Stimulated activated CD8-positive, alpha-beta memory T cell treated with anti-CD3 and anti-CD28 coated beads, Interleukin-7, amount 100 ng/mL, for 1 hour (primary cell): ENCODE measurements around the gene SULT1C4.
"Not testable (repeated sequence)": the region's sequence is repeated elsewhere in the genome, so short reads cannot be mapped to it uniquely, and the experiment has no call there.

ENCODE experiments used
- DNase-seq, 2 donors: peaks; one replicate each; pipeline ENCODE4 v3.0.0-alpha.2; 2020; ENCODE audit warnings: low read depth in 2 of 2

The SULT1C4 gene

GRCh38 chr2:108413711-108414095 lies 35.9 kb downstream of the SULT1C4 start:
- DNase-seq, result no peak

- DNase-seq, result no peak
These were observed 36.6 kb downstream of the SULT1C4 start for GRCh38 chr2:108414256-108414876.

GRCh38 chr2:108414945-108415344 lies 37.2 kb downstream of the SULT1C4 start:
- no peak for DNase-seq

GRCh38 chr2:108417254-108417653 lies 39.5 kb downstream of the SULT1C4 start:
- DNase-seq, result no peak

GRCh38 chr2:108418416-108418815 lies 40.7 kb downstream of the SULT1C4 start:
- DNase-seq, result no peak

GRCh38 chr2:108423067-108423466 lies 45.3 kb downstream of the SULT1C4 start:
- DNase-seq, result no peak

GRCh38 chr2:108423502-108424251 lies 45.9 kb downstream of the SULT1C4 start:
- no peak for DNase-seq

GRCh38 chr2:108428286-108429009 lies 50.7 kb downstream of the SULT1C4 start:
- DNase-seq, result no peak

GRCh38 chr2:108435578-108435977 lies 57.8 kb downstream of the SULT1C4 start:
- DNase-seq, result not testable (repeated sequence)

- no peak for DNase-seq
These were observed 59.2 kb downstream of the SULT1C4 start for GRCh38 chr2:108436976-108437375.
